Gastrocnemius medialis (tissue), 4 donors: ENCODE data around the gene IKZF4. TPM values are rescaled to one million over a fixed set of nuclear protein-coding genes. Genes with fewer than 3 reads are reported as not detected.

Source experiments
- ATAC-seq, 2 donors: fragments of 150-250 bp; one replicate each; pipeline ENCODE4 v1.9.1; 2016
- DNase-seq, 2 donors: peaks; one replicate each; pipeline ENCODE4 v3.0.0-alpha.2; 2019
- H3K27ac ChIP-seq, 4 donors: fragments of 200-600 bp; sonication (generic); 1 replicate in 1 of 4; 2 replicates in 3 of 4; pipeline ENCODE4 v1.5.1; 2016 to 2018; ENCODE audit warnings: mild to moderate bottlenecking in 2 of 4, moderate library complexity in 1 of 4
- H3K27me3 ChIP-seq, 3 donors: fragments of 200-600 bp; sonication (generic) in 2 of 3; 1 replicate in 1 of 3; 2 replicates in 2 of 3; pipeline versions ENCODE4 v1.5.1 to v1.6.0; 2016 to 2019; ENCODE audit warnings: mild to moderate bottlenecking in 1 of 3, moderate library complexity in 1 of 3
- H3K36me3 ChIP-seq, 2 donors: fragments of 200-600 bp; sonication (generic) in 1 of 2; one replicate each; pipeline ENCODE4 v1.5.1; 2017 to 2018
- H3K4me1 ChIP-seq, 2 donors: fragments of 200-600 bp; sonication (generic) in 1 of 2; one replicate each; pipeline ENCODE4 v1.5.1; 2016 to 2017; ENCODE audit warnings: mild to moderate bottlenecking in 2 of 2
- H3K4me3 ChIP-seq, 4 donors: fragments of 200-600 bp; sonication (generic) in 3 of 4; 1 replicate in 1 of 4; 2 replicates in 3 of 4; pipeline ENCODE4 v1.5.1; 2016 to 2019; ENCODE audit warnings: mild to moderate bottlenecking in 2 of 4
- H3K9me3 ChIP-seq, 3 donors: fragments of 200-600 bp; sonication (generic) in 2 of 3; 1 replicate in 1 of 3; 2 replicates in 2 of 3; pipeline ENCODE4 v1.5.1; 2016 to 2019
- POLR2A ChIP-seq, 2 donors: fragments of 450-650 bp; IDR thresholded peaks; one replicate each; pipeline ENCODE4 v1.6.1; 2017; ENCODE audit warnings: antibody characterized with exemption in 2 of 2, mild to moderate bottlenecking in 2 of 2, moderate library complexity in 2 of 2
- in situ Hi-C, 4 donors: fragments of 200-750 bp; cut with MboI; loops; one replicate each; pipeline versions ENCODE4 v1.15.0 to v1.8.0; 2017; ENCODE audit warnings: low sequenced_read_pairs in 4 of 4
- intact Hi-C: fragments of 100-400 bp; cut with DNase I; formaldehyde crosslinking; loops from one replicate; pipeline ENCODE4 v1.15.1; 2023; ENCODE audit warnings: low total_unique reads
- total RNA-seq, 4 donors: library from RNA; depleted of rRNA; stranded (reverse); fragments of >200 nt; gene quantifications; one replicate each; pipeline versions ENCODE4 v1.1.0 to v1.2.3, GENCODE V29; 2016
- TF ChIP-seq, protein P1 (sequence below), 5 experiments: fragments of 450-650 bp in 3 of 5; fragments of 200-600 bp in 2 of 5; sonication (generic) in 2 of 5; IDR thresholded peaks in 4 of 5; conservative IDR thresholded peaks in 1 of 5; 1 replicate in 4 of 5; 2 replicates in 1 of 5; pipeline ENCODE4 v1.5.1; 2016 to 2019; ENCODE audit warnings: antibody characterized with exemption in 5 of 5, mild to moderate bottlenecking in 3 of 5, moderate library complexity in 3 of 5

Gene IKZF4
- total RNA-seq, 4 donors from 2014 or later = 4.0 to 6.3 (median 5.6) TPM

- Histone ChIP-seq H3K27me3 (no peaks in the 10 kb centered on the region), H3K4me1 (no peaks in the 10 kb centered on the region), H3K9me3 (no peaks in the 10 kb centered on the region), H3K4me3 (no peak overlapping the region), H3K36me3 (peaks cover 0 to 32% of the 10 kb centered on the region in 2 donors), H3K27ac (no peak overlapping the region)
- no peak for ATAC-seq
- intact Hi-C loops (no loop called here), in situ Hi-C loops (no loop called here)
- DNase-seq = no peak
- no peak for TF ChIP-seq POLR2A (IDR thresholded peaks at IDR 0.05)
- TF ChIP-seq, protein P1, sequence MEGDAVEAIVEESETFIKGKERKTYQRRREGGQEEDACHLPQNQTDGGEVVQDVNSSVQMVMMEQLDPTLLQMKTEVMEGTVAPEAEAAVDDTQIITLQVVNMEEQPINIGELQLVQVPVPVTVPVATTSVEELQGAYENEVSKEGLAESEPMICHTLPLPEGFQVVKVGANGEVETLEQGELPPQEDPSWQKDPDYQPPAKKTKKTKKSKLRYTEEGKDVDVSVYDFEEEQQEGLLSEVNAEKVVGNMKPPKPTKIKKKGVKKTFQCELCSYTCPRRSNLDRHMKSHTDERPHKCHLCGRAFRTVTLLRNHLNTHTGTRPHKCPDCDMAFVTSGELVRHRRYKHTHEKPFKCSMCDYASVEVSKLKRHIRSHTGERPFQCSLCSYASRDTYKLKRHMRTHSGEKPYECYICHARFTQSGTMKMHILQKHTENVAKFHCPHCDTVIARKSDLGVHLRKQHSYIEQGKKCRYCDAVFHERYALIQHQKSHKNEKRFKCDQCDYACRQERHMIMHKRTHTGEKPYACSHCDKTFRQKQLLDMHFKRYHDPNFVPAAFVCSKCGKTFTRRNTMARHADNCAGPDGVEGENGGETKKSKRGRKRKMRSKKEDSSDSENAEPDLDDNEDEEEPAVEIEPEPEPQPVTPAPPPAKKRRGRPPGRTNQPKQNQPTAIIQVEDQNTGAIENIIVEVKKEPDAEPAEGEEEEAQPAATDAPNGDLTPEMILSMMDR (IDR thresholded peaks at IDR 0.05 in 4 of 5, conservative IDR thresholded peaks at IDR 0.05 in 1 of 5) = no peak
Observed at GRCh38 chr12:56028511-56029165, 7.8 kb downstream of the IKZF4 start.

GRCh38 chr12:56029166-56029519 is 8.3 kb downstream of the IKZF4 start:
- H3K27ac ChIP-seq = no peak overlapping the region
- ATAC-seq (no peak), DNase-seq (no peak)
- intact Hi-C loops (no loop called here), in situ Hi-C loops (no loop called here)
- H3K4me1 ChIP-seq = no peaks in the 10 kb centered on the region
- H3K36me3 ChIP-seq = peaks cover 0 to 32% of the 10 kb centered on the region in 2 donors
- no peak overlapping the region for H3K4me3 ChIP-seq
- H3K9me3 ChIP-seq = no peaks in the 10 kb centered on the region
- no peaks in the 10 kb centered on the region for H3K27me3 ChIP-seq
- TF ChIP-seq POLR2A (IDR thresholded peaks at IDR 0.05) = no peak
- TF ChIP-seq, protein P1 (IDR thresholded peaks at IDR 0.05 in 4 of 5, conservative IDR thresholded peaks at IDR 0.05 in 1 of 5) = no peak

DNA sequence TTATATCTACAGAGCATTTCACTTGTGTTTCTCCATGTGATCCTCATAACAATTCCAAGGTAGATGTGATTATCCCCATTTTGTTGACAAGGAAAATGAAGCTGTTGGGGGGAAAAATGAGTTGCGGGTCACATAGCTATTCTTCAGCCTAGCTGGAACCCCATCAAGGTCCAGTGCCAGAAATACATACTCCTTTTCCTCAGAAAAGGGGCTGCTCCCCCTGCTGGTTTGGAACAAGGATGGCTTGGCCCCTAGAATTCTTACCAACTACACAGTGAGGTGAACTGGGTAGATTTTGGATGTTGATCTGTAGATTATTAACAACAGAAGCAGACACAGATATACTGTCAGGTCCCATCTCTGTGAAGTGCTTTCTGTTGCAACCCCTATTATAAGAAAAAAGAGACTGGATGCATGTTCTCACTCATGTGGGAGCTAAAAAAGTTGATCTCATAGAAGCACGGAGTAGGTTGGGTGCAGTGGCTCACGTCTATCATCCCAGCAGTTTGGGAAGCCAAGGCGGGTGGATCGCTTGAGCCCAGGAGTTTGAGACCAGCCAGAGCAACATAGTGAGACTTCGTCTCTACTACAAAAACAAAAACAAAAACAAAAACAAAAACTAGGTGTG is 8.9 kb downstream of the IKZF4 start:
- peaks cover 0 to 36% of the 10 kb centered on the region in 2 donors for H3K36me3 ChIP-seq

GRCh38 chr12:56031987-56032386 is 11.1 kb downstream of the IKZF4 start:
- intact Hi-C loops (no loop called here), in situ Hi-C loops (no loop called here)
- Histone ChIP-seq H3K27ac (no peak overlapping the region), H3K27me3 (no peaks in the 10 kb centered on the region), H3K4me3 (no peak overlapping the region), H3K36me3 (peaks cover 0 to 55% of the 10 kb centered on the region in 2 donors), H3K9me3 (no peaks in the 10 kb centered on the region), H3K4me1 (no peaks in the 10 kb centered on the region)
- TF ChIP-seq, protein P1 (IDR thresholded peaks at IDR 0.05 in 4 of 5, conservative IDR thresholded peaks at IDR 0.05 in 1 of 5) = no peak
- TF ChIP-seq POLR2A (IDR thresholded peaks at IDR 0.05) = no peak
- DNase-seq (no peak), ATAC-seq (no peak)

More for the DNA sequence above, 8.9 kb downstream of the IKZF4 start:
- H3K4me3 ChIP-seq = no peak overlapping the region
- intact Hi-C loops = no loop called here
- no peaks in the 10 kb centered on the region for H3K4me1 ChIP-seq
- in situ Hi-C loops = no loop called here
- H3K9me3 ChIP-seq = no peaks in the 10 kb centered on the region
- TF ChIP-seq, protein P1 (IDR thresholded peaks at IDR 0.05 in 4 of 5, conservative IDR thresholded peaks at IDR 0.05 in 1 of 5) = peak in 4 of 5 experiments; percentile 25 to 53 (median 39)
- TF ChIP-seq POLR2A (IDR thresholded peaks at IDR 0.05) = no peak
- H3K27ac ChIP-seq = no peak overlapping the region
- ATAC-seq (no peak), DNase-seq (no peak)
- H3K27me3 ChIP-seq = no peaks in the 10 kb centered on the region
